ENCODE measurements around the gene HSD3B2.

DNA sequence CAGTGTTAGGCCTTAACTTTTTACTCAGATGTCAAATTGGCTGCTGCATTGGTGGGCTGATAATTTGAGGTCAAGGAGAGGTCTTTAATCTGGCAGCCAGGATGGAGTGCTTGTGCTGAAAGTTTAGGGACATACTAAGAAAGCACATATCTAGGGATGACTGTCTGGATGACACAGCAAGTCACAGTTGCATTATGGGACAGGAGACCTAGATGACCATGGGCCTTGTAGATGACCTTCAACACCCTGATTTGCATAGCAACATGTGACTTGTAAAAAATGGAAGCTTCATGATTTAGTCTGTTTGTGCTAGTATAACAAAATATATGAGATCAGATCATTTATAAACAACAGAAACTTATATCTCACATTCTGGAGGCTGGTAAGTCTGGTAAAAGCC, 18.0 kb upstream of the HSD3B2 start:
- TF ChIP-seq POLR2AphosphoS5 (IDR thresholded peaks at IDR 0.05; ENCODE audit: low read depth, low read length) = no peak
- no peak for TF ChIP-seq POLR2A (IDR thresholded peaks at IDR 0.05; ENCODE audit: low read depth, low read length)
- TF ChIP-seq TAF1 (IDR thresholded peaks at IDR 0.05; ENCODE audit: borderline replicate concordance, low read depth, low read length) = no peak

Data from GM12892 (cell line).